Psoas muscle (tissue), 8 donors: ENCODE results near the gene PEX16. TPM values are rescaled to one million over a fixed set of nuclear protein-coding genes. Genes with fewer than 3 reads are reported as not detected.

Experiments used
- ATAC-seq, 4 donors: fragments of 200-7000 bp; cut with Tn5 transposase; one replicate each; pipeline ENCODE4 v1.9.1; 2020; ENCODE audit warnings: moderate library complexity in 3 of 4, mild to moderate bottlenecking in 2 of 4
- DNase-seq, 2 donors: peaks; one replicate each; pipeline ENCODE4 v3.0.0-alpha.2; 2020
- H3K27ac ChIP-seq: fragments of 200-600 bp; one replicate; pipeline ENCODE4 v1.8.0; 2022
- H3K27me3 ChIP-seq, 3 donors: fragments of 200-600 bp in 1 of 3; one replicate each; pipeline versions ENCODE4 v1.6.1 to v1.8.0; 2013 to 2022; ENCODE audit warnings: low read length in 2 of 3, mild to moderate bottlenecking in 2 of 3, moderate library complexity in 1 of 3; ENCODE audit not compliant: insufficient read depth in 3 of 3
- H3K36me3 ChIP-seq, 2 donors: fragments of 200-600 bp in 1 of 2; one replicate each; pipeline versions ENCODE4 v1.6.1 to v1.8.0; 2013 to 2022; ENCODE audit warnings: low read depth in 1 of 2, mild to moderate bottlenecking in 1 of 2, moderate library complexity in 1 of 2; ENCODE audit not compliant: insufficient read depth in 1 of 2
- H3K4me1 ChIP-seq: fragments of 200-600 bp; one replicate; pipeline ENCODE4 v1.8.0; 2022
- H3K4me3 ChIP-seq: fragments of 200-600 bp; one replicate; pipeline ENCODE4 v1.8.0; 2022; ENCODE audit warnings: mild to moderate bottlenecking
- H3K9me3 ChIP-seq: fragments of 200-600 bp; one replicate; pipeline ENCODE4 v1.8.0; 2022
- WGBS, 3 donors: extraction: QIAGEN DNeasy Blood & Tissue Kit; methylation state at CpG; one replicate each; pipeline versions ENCODE4 v1.1.6 to v1.1.7; 2013; 5-methylcytosine and 5-hydroxymethylcytosine counted together
- intact Hi-C, 2 donors: fragments of 100-400 bp; cut with DNase I; formaldehyde crosslinking; loops; one replicate each; pipeline versions ENCODE4 v1.11.0 to v1.14.2; 2022
- polyA plus RNA-seq, 3 donors: library from polyadenylated mRNA; stranded (reverse); fragments of 200-250 nt; gene quantifications; one replicate each; pipeline ENCODE4 v1.2.3, GENCODE V29; 2013
- total RNA-seq, 4 donors: library from RNA; stranded (reverse); fragmentation: NEBNext Ultra II Directional in 2 of 4; extraction: Animal tissue kit (Norgen Biotek cat#: 25700) in 2 of 4; gene quantifications; one replicate each; pipeline versions ENCODE4 v1.2.1 to v1.2.4, GENCODE V29; 2021 to 2023
- TF ChIP-seq, protein P1 (sequence below): fragments of 200-600 bp; IDR thresholded peaks from one replicate; pipeline ENCODE4 v1.8.0; 2022; ENCODE audit warnings: antibody characterized with exemption
- donor health status: healthy with polysubstance abuse.
- donor health status: DM: no; HTN: no; CAD: no; lungs with moderate emphysema.
- donor health status: Bipolar disorder and iron deficiency.
- donor health status: healthy.
- donor health status: DM: yes; HTN: yes; CAD: no.
- donor health status: DM: no; HTN: no; CAD: no.
- donor health status: DM: no; HTN: no; CAD: no.
- donor health status: DM: yes; HTN: yes; CAD: no.

PEX16 gene
- total and polyA plus RNA-seq, 7 donors: 12.1 to 23.5 (median 19.7) TPM

DNA sequence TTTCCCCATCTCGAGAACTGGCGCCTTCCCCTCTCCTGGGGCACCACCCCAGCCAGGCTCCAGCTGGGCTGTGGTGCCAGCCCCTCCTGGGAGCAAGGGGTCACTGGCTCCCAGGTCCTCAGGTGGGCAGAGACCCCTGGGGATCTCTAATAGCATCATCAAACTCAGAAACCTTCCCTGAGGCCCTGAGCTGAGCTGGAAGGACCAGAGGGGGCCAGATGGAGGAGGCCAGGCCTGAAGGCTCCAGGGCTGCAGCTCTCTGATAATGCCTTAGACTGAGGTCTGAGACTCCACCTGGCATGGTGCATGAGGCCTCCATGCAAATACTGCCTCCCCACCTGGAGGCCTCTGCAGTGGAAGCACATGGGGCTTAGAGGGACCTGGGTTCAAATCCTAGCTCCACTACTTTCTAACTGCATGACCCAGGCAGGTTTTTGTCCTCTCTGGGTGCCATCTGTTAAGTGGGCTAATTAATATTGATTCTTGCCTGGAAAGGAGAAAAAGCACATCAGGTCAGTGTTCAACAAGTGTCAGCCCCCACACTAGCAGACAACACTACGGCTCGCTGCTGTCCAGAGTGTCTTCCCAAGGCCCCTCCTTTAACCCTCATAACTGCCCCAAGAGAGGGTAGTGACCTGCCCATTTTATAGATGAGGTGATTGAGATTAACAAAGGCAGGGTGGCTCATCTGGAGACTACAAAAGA lies 30.7 kb downstream of the PEX16 start:
- ATAC-seq (no peak), DNase-seq (no peak)
- Histone ChIP-seq H3K36me3 (peaks cover 0 to 7% of the 10 kb centered on the region in 2 donors), H3K27ac (no peak overlapping the region), H3K27me3 (no peaks in the 10 kb centered on the region), H3K4me1 (peaks cover 4% of the 10 kb centered on the region), H3K9me3 (no peaks in the 10 kb centered on the region), H3K4me3 (no peak overlapping the region)
- WGBS, 3 donors: 74 to 87% (median 84%) methylated on average over 4 of the region's 4 CpGs
- intact Hi-C loops: no loop called here
- TF ChIP-seq, protein P1, sequence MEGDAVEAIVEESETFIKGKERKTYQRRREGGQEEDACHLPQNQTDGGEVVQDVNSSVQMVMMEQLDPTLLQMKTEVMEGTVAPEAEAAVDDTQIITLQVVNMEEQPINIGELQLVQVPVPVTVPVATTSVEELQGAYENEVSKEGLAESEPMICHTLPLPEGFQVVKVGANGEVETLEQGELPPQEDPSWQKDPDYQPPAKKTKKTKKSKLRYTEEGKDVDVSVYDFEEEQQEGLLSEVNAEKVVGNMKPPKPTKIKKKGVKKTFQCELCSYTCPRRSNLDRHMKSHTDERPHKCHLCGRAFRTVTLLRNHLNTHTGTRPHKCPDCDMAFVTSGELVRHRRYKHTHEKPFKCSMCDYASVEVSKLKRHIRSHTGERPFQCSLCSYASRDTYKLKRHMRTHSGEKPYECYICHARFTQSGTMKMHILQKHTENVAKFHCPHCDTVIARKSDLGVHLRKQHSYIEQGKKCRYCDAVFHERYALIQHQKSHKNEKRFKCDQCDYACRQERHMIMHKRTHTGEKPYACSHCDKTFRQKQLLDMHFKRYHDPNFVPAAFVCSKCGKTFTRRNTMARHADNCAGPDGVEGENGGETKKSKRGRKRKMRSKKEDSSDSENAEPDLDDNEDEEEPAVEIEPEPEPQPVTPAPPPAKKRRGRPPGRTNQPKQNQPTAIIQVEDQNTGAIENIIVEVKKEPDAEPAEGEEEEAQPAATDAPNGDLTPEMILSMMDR: no peak

DNA sequence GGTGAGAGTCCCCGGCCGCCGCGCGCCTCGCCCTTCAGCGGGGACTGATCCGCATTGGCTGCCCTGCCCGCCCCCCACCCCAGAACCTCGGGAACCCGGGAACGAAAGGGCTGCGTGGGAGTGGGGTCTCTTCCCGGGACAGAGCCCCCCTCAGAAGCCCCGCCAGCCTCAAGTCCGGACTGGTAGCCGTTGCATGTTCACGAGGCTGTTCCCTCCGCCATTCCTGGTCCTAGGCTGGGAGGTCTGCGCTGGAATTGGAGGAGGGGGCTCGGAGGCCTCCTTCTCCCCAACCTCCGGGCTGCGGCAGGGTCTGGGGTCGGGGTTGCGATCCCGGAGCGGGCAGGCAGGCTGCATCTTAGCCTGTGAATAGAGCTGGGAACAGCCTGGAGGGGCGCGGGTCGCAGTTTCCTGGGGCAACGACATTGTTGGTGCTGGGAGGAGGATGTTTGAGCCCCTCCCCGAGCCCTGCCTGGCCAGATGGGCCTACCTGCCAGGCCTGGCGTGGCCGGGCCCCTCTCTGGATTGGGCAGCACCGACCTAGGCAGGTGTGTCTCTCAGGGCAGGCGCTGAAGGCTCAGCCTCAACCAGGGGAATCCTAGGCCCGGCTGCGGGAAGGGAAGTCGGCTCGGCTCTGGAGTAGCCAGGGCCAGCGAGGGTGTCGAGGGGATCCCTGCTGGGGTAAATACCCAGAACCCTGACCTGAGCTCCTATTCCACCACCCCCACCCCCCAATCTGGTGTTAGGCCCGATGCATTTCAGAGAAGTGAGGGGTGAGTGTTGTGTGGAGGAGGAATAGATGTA lies 31.6 kb downstream of the PEX16 start:
- TF ChIP-seq, protein P1: no peak
- Histone ChIP-seq H3K27me3 (no peaks in the 10 kb centered on the region), H3K27ac (no peak overlapping the region), H3K9me3 (no peaks in the 10 kb centered on the region), H3K36me3 (peaks cover 0 to 15% of the 10 kb centered on the region in 2 donors), H3K4me1 (peaks cover 4% of the 10 kb centered on the region), H3K4me3 (peak overlapping the region; percentile 60)
- 13 to 18% (median 15%) methylated on average over 36 to 43 of the region's 43 CpGs for WGBS, 3 donors
- no peak for DNase-seq
- no peak for ATAC-seq
- intact Hi-C loops: no loop called here

DNA sequence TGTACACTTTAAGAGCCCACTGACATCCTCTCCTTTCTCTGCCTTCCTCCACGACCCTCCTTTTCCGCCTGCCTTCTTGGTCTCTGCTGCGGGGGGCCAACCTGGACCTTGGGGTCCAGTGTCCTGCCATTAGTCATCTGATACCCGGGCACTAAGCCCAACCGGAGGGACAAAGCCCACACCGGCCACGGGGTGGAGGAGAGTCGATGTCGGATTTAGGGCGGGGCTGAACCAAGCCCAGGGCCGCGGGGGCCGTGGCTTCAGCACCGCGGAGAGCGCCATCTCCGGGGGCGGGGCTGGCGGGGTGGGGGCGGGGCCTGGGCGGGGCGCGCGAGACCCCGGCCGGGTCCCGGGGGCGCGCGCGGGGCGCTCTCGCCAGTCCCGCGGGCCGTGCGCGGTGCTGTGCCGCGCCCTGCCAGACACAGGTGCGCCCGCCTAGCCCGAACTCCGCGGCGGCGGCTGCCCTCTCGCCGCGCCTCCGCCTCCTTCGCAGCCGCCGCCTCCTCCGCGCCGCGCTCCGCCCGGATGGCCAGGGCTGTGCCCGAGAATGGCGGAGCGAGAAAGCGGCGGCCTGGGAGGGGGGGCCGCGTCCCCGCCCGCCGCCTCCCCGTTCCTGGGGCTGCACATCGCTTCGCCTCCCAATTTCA lies 32.3 kb downstream of the PEX16 start, which contains the start of gene MAPK8IP1:
MAPK8IP1 (plus strand) TSS at position 378 of the 647 bp plus-strand sequence; CDS start at position 548, 170 bp downstream.
- ATAC-seq (peak; percentile 75 to 84 (median 80)), DNase-seq (peak; percentile 61 to 73)
- no peaks in the 10 kb centered on the region for H3K9me3 ChIP-seq
- WGBS, 3 donors: 1 to 3% (median 2%) methylated on average over 24 to 73 of the region's 73 CpGs
- H3K4me3 ChIP-seq: peak within 1 kb of the TSS; percentile 60
- intact Hi-C loops: no loop called here
- TF ChIP-seq, protein P1: no peak
- H3K27me3 ChIP-seq: no peaks in the 10 kb centered on the region
- peaks cover 4% of the 10 kb centered on the region for H3K4me1 ChIP-seq
- no peak within 1 kb of the TSS for H3K27ac ChIP-seq
- H3K36me3 ChIP-seq: peaks cover 0 to 22% of the 10 kb centered on the region in 2 donors

GRCh38 chr11:45884596-45885185 lies 33.0 kb downstream of the PEX16 start:
- H3K9me3 ChIP-seq: no peaks in the 10 kb centered on the region
- ATAC-seq: peak in 1 of 4 donors; percentile 10
- no peaks in the 10 kb centered on the region for H3K27me3 ChIP-seq
- no peak for DNase-seq
- 83 to 84% (median 83%) methylated on average over 10 of the region's 10 CpGs for WGBS, 3 donors
- H3K4me1 ChIP-seq: peaks cover 4% of the 10 kb centered on the region
- intact Hi-C loops: no loop called here
- H3K36me3 ChIP-seq: peaks cover 0 to 30% of the 10 kb centered on the region in 2 donors
- H3K27ac ChIP-seq: no peak overlapping the region
- peak overlapping the region; percentile 60 for H3K4me3 ChIP-seq
- TF ChIP-seq, protein P1: no peak
